IMR-90 (cell line): ENCODE data around the gene ZNF227. TPM values are rescaled to one million over a fixed set of nuclear protein-coding genes. Genes with fewer than 3 reads are reported as not detected.

Source experiments
- ATAC-seq: fragments of 200-7000 bp; cut with Tn5 transposase; 2 replicates; pipeline ENCODE4 v1.9.1; 2020; ENCODE audit warnings: low read depth, mild to moderate bottlenecking, moderate library complexity
- BruUV-seq: library from RNA; stranded (reverse); fragments of 400-500 nt; replicated peaks from 2 replicates; lab custom pipeline; 2021; lab: Mats Ljungman, UMichigan
- CTCF ChIA-PET: fragments of 300-600 bp; formaldehyde crosslinking; extraction: SDS; loops from one replicate; lab custom pipeline; 2021; ENCODE audit warnings: antibody characterized with exemption; lab: Yijun Ruan, JAX
- POLR2A ChIA-PET: fragments of 300-600 bp; sonication (Branson Sonifier 250); formaldehyde crosslinking; loops from one replicate; lab custom pipeline; 2022; ENCODE audit warnings: antibody characterized with exemption; ENCODE audit not compliant: unreplicated experiment; lab: Charles Lee
- DNase-seq: peaks from one replicate; pipeline ENCODE4 v3.0.0; 2013
- H2AFZ ChIP-seq: replicated peaks from 2 replicates; pipeline ENCODE3; 2013; ENCODE audit warnings: low read length, mild to moderate bottlenecking; ENCODE audit not compliant: poor library complexity
- H2AK5ac ChIP-seq: 2 replicates; pipeline ENCODE4 v1.6.1; 2013; ENCODE audit warnings: low read depth, low read length, inconsistent platforms
- H2AK9ac ChIP-seq: replicated peaks from 2 replicates; pipeline ENCODE3; 2013; ENCODE audit warnings: mild to moderate bottlenecking, low read depth, low read length, moderate library complexity; ENCODE audit not compliant: poor library complexity
- H2BK120ac ChIP-seq: 2 replicates; pipeline ENCODE4 v1.6.1; 2013; ENCODE audit warnings: low read depth, low read length, inconsistent platforms
- H2BK15ac ChIP-seq: 3 replicates; pipeline ENCODE4 v1.6.1; 2013; ENCODE audit warnings: low read depth, low read length, inconsistent platforms
- H2BK20ac ChIP-seq: 2 replicates; pipeline ENCODE4 v1.6.1; 2013; ENCODE audit warnings: low read depth, mild to moderate bottlenecking, inconsistent platforms, low read length, moderate library complexity
- H2BK5ac ChIP-seq: 2 replicates; pipeline ENCODE4 v1.6.1; 2013; ENCODE audit warnings: mild to moderate bottlenecking, low read depth, low read length, inconsistent platforms; ENCODE audit not compliant: poor library complexity, severe bottlenecking
- H3K14ac ChIP-seq: replicated peaks from 2 replicates; pipeline ENCODE4 v1.6.1; 2013; ENCODE audit warnings: low read depth, low read length, inconsistent platforms
- H3K18ac ChIP-seq: 2 replicates; pipeline ENCODE4 v1.6.1; 2013; ENCODE audit warnings: low read depth, low read length, control low read depth
- H3K23ac ChIP-seq: 2 replicates; pipeline ENCODE4 v1.6.1; 2013; ENCODE audit warnings: low read depth, low read length, inconsistent platforms
- H3K27ac ChIP-seq: 2 replicates; pipeline ENCODE4 v1.5.1; 2013; ENCODE audit warnings: mild to moderate bottlenecking, control low read depth, low read length; ENCODE audit not compliant: insufficient read depth
- H3K27me3 ChIP-seq: 2 replicates; pipeline ENCODE4 v1.6.1; 2013; ENCODE audit warnings: low read length; ENCODE audit not compliant: control insufficient read depth, insufficient read depth
- H3K36me3 ChIP-seq: 2 replicates; pipeline ENCODE4 v1.6.1; 2013; ENCODE audit warnings: low read length, mixed read lengths; ENCODE audit not compliant: control insufficient read depth, insufficient read depth
- H3K4ac ChIP-seq: 2 replicates; pipeline ENCODE4 v1.6.1; 2013; ENCODE audit warnings: low read depth, low read length, inconsistent platforms
- H3K4me1 ChIP-seq: 2 replicates; pipeline ENCODE4 v1.6.1; 2013; ENCODE audit warnings: low read length, mixed read lengths; ENCODE audit not compliant: control insufficient read depth, insufficient read depth
- H3K4me2 ChIP-seq: 2 replicates; pipeline ENCODE4 v1.6.1; 2013; ENCODE audit warnings: low read depth, mild to moderate bottlenecking, control low read depth, low read length, moderate library complexity
- H3K4me3 ChIP-seq: 2 replicates; pipeline ENCODE4 v1.5.1; 2013; ENCODE audit warnings: low read depth, mild to moderate bottlenecking, control low read depth, low read length, moderate library complexity; ENCODE audit not compliant: insufficient read depth
- H3K56ac ChIP-seq: 2 replicates; pipeline ENCODE4 v1.6.1; 2013; ENCODE audit warnings: low read length, inconsistent platforms; ENCODE audit not compliant: insufficient read depth; ENCODE audit errors: extremely low read depth
- H3K79me1 ChIP-seq, 2 experiments: 2 replicates each; pipeline ENCODE4 v1.6.1; 2013; ENCODE audit warnings: low read length in 2 of 2, inconsistent platforms in 1 of 2, low read depth in 1 of 2
- H3K9ac ChIP-seq: 2 replicates; pipeline ENCODE4 v1.6.1; 2013; ENCODE audit warnings: low read depth, low read length, control low read depth
- H3K9me1 ChIP-seq: 2 replicates; pipeline ENCODE4 v1.6.1; 2013; ENCODE audit warnings: low read length, inconsistent platforms; ENCODE audit not compliant: insufficient read depth
- H3K9me3 ChIP-seq: 2 replicates; pipeline ENCODE4 v1.6.1; 2013; ENCODE audit warnings: low read length; ENCODE audit not compliant: control insufficient read depth, insufficient read depth
- H4K20me1 ChIP-seq: 2 replicates; pipeline ENCODE4 v1.6.1; 2013; ENCODE audit warnings: low read length, inconsistent platforms; ENCODE audit not compliant: insufficient read depth
- H4K5ac ChIP-seq: 2 replicates; pipeline ENCODE4 v1.6.1; 2013; ENCODE audit warnings: mild to moderate bottlenecking, low read depth, low read length, control low read depth
- H4K8ac ChIP-seq, 2 experiments: 2 replicates each; pipeline ENCODE4 v1.6.1; 2013; ENCODE audit warnings: low read depth in 2 of 2, low read length in 2 of 2, control low read depth in 1 of 2, inconsistent platforms in 1 of 2
- H4K91ac ChIP-seq: 2 replicates; pipeline ENCODE4 v1.6.1; 2013; ENCODE audit warnings: low read depth, low read length, inconsistent platforms; ENCODE audit not compliant: insufficient read depth
- BHLHE40 ChIP-seq: fragments of 150-350 bp; IDR thresholded peaks from 2 replicates; pipeline ENCODE4 v1.6.1; 2016; ENCODE audit warnings: mild to moderate bottlenecking, low read depth, low read length
- CEBPB ChIP-seq: IDR thresholded peaks from 2 replicates; pipeline ENCODE4 v1.6.1; 2012; ENCODE audit warnings: low read depth, low read length, improper control_type of control experiment
- CHD1 ChIP-seq: IDR thresholded peaks from 2 replicates; pipeline ENCODE4 v1.6.1; 2012; ENCODE audit warnings: low read depth, low read length, improper control_type of control experiment
- FOS ChIP-seq: fragments of 150-350 bp; IDR thresholded peaks from 2 replicates; pipeline ENCODE4 v1.6.1; 2016; ENCODE audit warnings: low read depth, low read length
- MAFK ChIP-seq: IDR thresholded peaks from 2 replicates; pipeline ENCODE4 v1.6.1; 2012; ENCODE audit warnings: low read depth, low read length, improper control_type of control experiment
- MAZ ChIP-seq: IDR thresholded peaks from 2 replicates; pipeline ENCODE4 v1.6.1; 2012; ENCODE audit warnings: low read depth, mild to moderate bottlenecking, low read length, improper control_type of control experiment, moderate library complexity, borderline replicate concordance
- MXI1 ChIP-seq: IDR thresholded peaks from 2 replicates; pipeline ENCODE4 v1.6.1; 2012; ENCODE audit warnings: low read depth, mild to moderate bottlenecking, low read length, moderate library complexity, borderline replicate concordance
- NFE2L2 ChIP-seq: fragments of 150-350 bp; IDR thresholded peaks from 2 replicates; pipeline ENCODE4 v1.6.1; 2016; ENCODE audit warnings: low read depth, mild to moderate bottlenecking, low read length
- POLR2A ChIP-seq: IDR thresholded peaks from 2 replicates; pipeline ENCODE4 v1.6.1; 2012; ENCODE audit warnings: mild to moderate bottlenecking, low read depth, low read length
- RAD21 ChIP-seq: IDR thresholded peaks from 2 replicates; pipeline ENCODE4 v1.6.1; 2012; ENCODE audit warnings: low read length, improper control_type of control experiment
- RCOR1 ChIP-seq: IDR thresholded peaks from 2 replicates; pipeline ENCODE4 v1.6.1; 2012; ENCODE audit warnings: mild to moderate bottlenecking, low read length, improper control_type of control experiment; ENCODE audit not compliant: insufficient replicate concordance
- RFX5 ChIP-seq: IDR thresholded peaks from 2 replicates; pipeline ENCODE4 v1.8.0; 2012; ENCODE audit warnings: low read depth, mild to moderate bottlenecking, low read length, moderate library complexity
- SMC3 ChIP-seq: fragments of 150-350 bp; IDR thresholded peaks from 2 replicates; pipeline ENCODE4 v1.6.1; 2016; ENCODE audit warnings: low read depth, mild to moderate bottlenecking, antibody characterized with exemption, low read length, moderate library complexity
- WGBS, 2 experiments: methylation state at CpG; one replicate each; pipeline versions ENCODE4 v1.1.5 to v1.1.7; 2013; ENCODE audit warnings: missing lambda C conversion rate in 2 of 2; ENCODE audit not compliant: insufficient read length in 1 of 2; ENCODE audit errors: extremely low coverage in 2 of 2; 5-methylcytosine and 5-hydroxymethylcytosine counted together
- dilution Hi-C: fragments of 300-500 bp; cut with HindIII; formaldehyde crosslinking; loops from one replicate; pipeline ENCODE4 v1.14.3; 2018; ENCODE audit warnings: low sequenced_read_pairs; ENCODE audit not compliant: unreplicated experiment
- in situ Hi-C: fragments of 300-500 bp; cut with MboI; formaldehyde crosslinking; loops from 3 replicates; pipeline ENCODE4 v1.14.3; 2019; ENCODE audit warnings: low sequenced_read_pairs, inconsistent platforms, mixed read lengths
- intact Hi-C: fragments of 100-400 bp; cut with micrococcal nuclease; formaldehyde crosslinking; loops from 2 replicates; pipeline ENCODE4 v1.10.0; 2022
- polyA plus RNA-seq, 3 experiments: library from polyadenylated mRNA; depleted of rRNA; stranded (reverse); fragments of >200 nt; gene quantifications; 2 replicates each; pipeline ENCODE4 v1.2.3, GENCODE V29; 2012; ENCODE audit warnings: low replicate concordance in 1 of 3
- total RNA-seq: library from RNA; depleted of rRNA; stranded (reverse); fragments of >200 nt; gene quantifications from 2 replicates; pipeline ENCODE4 v1.2.3, GENCODE V29; 2012
- TF ChIP-seq, protein P1 (sequence below): fragments of 150-350 bp; IDR thresholded peaks from 2 replicates; pipeline ENCODE4 v1.6.1; 2016; ENCODE audit warnings: low read depth, mild to moderate bottlenecking, low read length, moderate library complexity, borderline replicate concordance
- TF ChIP-seq, protein P2 (sequence below): fragments of 150-350 bp; IDR thresholded peaks from 2 replicates; pipeline ENCODE4 v1.6.1; 2017; ENCODE audit warnings: mild to moderate bottlenecking, antibody characterized with exemption, low read length, low read depth
- TF ChIP-seq, protein P3 (sequence below): conservative IDR thresholded peaks from 2 replicates; pipeline ENCODE4 v1.5.1; 2012; ENCODE audit warnings: mild to moderate bottlenecking, low read depth, low read length, improper control_type of control experiment

The ZNF227 gene
- total and polyA plus RNA-seq, 2 of the 4 experiments (the other 2 are of a cell fraction), result 4.9 to 19.2 TPM

DNA sequence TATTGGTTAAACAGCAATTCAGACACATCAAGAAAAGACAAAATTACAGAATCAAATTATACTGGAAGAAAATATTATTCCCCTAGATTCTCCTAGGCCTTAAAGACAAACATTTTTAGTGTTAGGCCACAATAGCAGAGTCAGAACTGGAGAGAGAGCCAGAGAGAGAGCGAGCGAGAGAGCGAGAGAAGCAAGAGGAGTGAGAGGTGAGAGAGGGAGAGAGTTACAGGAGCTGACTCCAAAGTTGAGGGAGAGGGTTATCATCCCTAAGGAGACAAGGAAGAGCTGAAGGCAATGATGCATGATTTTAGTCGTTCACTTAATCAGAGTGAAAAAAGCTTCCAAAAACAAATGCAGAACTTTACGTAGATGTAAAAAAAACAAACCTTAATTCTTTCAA lies 20.2 kb upstream of the ZNF227 start:
- dilution Hi-C loops, result no loop called here
- no TSS peak for BruUV-seq
- CTCF ChIA-PET, result interaction anchor here (0.6 kb wide), 1 partner anchor 82 kb away, joined by 3 read pairs; no protein-coding TSS in a partner anchor

More for the DNA sequence above, 20.2 kb upstream of the ZNF227 start:
- no peak overlapping the region for H2BK5ac ChIP-seq
- no peak overlapping the region for H3K27ac ChIP-seq
- in situ Hi-C loops, result no loop called here
- no peak overlapping the region for H2BK120ac ChIP-seq
- no peak overlapping the region for H2AK5ac ChIP-seq
- no peaks in the 10 kb centered on the region for H4K20me1 ChIP-seq
- no peaks in the 10 kb centered on the region for H3K27me3 ChIP-seq
- H2BK15ac ChIP-seq, result no peak overlapping the region
- no peak overlapping the region for H2AFZ ChIP-seq
- no peak overlapping the region for H4K5ac ChIP-seq
- DNase-seq (no peak), ATAC-seq (no peak)
- H3K56ac ChIP-seq, result no peak overlapping the region
- H3K9me3 ChIP-seq, result no peaks in the 10 kb centered on the region
- H3K9me1 ChIP-seq, result no peaks in the 10 kb centered on the region
- no peak overlapping the region for H3K4ac ChIP-seq
- H3K9ac ChIP-seq, result no peak overlapping the region
- no peaks in the 10 kb centered on the region for H3K36me3 ChIP-seq
- H4K8ac ChIP-seq, result no peak overlapping the region
- no peak overlapping the region for H4K91ac ChIP-seq
- no peak overlapping the region for H3K23ac ChIP-seq
- no peak overlapping the region for H3K4me3 ChIP-seq
- intact Hi-C loops, result no loop called here
- POLR2A ChIA-PET, result interaction anchor here (0.9 kb wide), 1 partner anchor 10 kb away, joined by 3 read pairs; no protein-coding TSS in a partner anchor
- no peak overlapping the region for H3K14ac ChIP-seq
- no peaks in the 10 kb centered on the region for H3K4me1 ChIP-seq
- TF ChIP-seq RCOR1 (no peak), RAD21 (no peak), NFE2L2 (no peak), BHLHE40 (no peak), FOS (no peak), MAFK (no peak), MXI1 (no peak), RFX5 (no peak), CEBPB (no peak), SMC3 (no peak), MAZ (no peak), CHD1 (no peak), POLR2A (no peak)
- TF ChIP-seq, protein P1, sequence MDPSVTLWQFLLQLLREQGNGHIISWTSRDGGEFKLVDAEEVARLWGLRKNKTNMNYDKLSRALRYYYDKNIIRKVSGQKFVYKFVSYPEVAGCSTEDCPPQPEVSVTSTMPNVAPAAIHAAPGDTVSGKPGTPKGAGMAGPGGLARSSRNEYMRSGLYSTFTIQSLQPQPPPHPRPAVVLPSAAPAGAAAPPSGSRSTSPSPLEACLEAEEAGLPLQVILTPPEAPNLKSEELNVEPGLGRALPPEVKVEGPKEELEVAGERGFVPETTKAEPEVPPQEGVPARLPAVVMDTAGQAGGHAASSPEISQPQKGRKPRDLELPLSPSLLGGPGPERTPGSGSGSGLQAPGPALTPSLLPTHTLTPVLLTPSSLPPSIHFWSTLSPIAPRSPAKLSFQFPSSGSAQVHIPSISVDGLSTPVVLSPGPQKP, result no peak
- TF ChIP-seq, protein P2, sequence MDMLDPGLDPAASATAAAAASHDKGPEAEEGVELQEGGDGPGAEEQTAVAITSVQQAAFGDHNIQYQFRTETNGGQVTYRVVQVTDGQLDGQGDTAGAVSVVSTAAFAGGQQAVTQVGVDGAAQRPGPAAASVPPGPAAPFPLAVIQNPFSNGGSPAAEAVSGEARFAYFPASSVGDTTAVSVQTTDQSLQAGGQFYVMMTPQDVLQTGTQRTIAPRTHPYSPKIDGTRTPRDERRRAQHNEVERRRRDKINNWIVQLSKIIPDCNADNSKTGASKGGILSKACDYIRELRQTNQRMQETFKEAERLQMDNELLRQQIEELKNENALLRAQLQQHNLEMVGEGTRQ, result no peak
- TF ChIP-seq, protein P3, sequence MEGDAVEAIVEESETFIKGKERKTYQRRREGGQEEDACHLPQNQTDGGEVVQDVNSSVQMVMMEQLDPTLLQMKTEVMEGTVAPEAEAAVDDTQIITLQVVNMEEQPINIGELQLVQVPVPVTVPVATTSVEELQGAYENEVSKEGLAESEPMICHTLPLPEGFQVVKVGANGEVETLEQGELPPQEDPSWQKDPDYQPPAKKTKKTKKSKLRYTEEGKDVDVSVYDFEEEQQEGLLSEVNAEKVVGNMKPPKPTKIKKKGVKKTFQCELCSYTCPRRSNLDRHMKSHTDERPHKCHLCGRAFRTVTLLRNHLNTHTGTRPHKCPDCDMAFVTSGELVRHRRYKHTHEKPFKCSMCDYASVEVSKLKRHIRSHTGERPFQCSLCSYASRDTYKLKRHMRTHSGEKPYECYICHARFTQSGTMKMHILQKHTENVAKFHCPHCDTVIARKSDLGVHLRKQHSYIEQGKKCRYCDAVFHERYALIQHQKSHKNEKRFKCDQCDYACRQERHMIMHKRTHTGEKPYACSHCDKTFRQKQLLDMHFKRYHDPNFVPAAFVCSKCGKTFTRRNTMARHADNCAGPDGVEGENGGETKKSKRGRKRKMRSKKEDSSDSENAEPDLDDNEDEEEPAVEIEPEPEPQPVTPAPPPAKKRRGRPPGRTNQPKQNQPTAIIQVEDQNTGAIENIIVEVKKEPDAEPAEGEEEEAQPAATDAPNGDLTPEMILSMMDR, result no peak
- H3K18ac ChIP-seq, result no peak overlapping the region
- no peak overlapping the region for H3K4me2 ChIP-seq
- no peak overlapping the region for H2AK9ac ChIP-seq
- WGBS, 2 experiments, result no CpG with 5 or more reads among the region's 5 CpGs
- H2BK20ac ChIP-seq, result no peak overlapping the region
- no peaks in the 10 kb centered on the region for H3K79me1 ChIP-seq
